ENCODE results near the gene BTBD7.

The BTBD7 gene

GRCh38 chr14:93329965-93330608 lies 2.7 kb downstream of the BTBD7 start:
- no peak overlapping the region for H3K4me3 ChIP-seq (ENCODE audit: low read depth, low read length)
- no peak for TF ChIP-seq CTCF (IDR thresholded peaks at IDR 0.05; ENCODE audit: control insufficient read depth, extremely low read depth, insufficient read depth)
- no peak for DNase-seq (ENCODE audit: low read depth)

GRCh38 chr14:93328546-93328945 lies 4.3 kb downstream of the BTBD7 start:
- TF ChIP-seq CTCF (IDR thresholded peaks at IDR 0.05; ENCODE audit: control insufficient read depth, extremely low read depth, insufficient read depth): no peak
- H3K4me3 ChIP-seq (ENCODE audit: low read depth, low read length): no peak overlapping the region
- no peak for DNase-seq (ENCODE audit: low read depth)

- TF ChIP-seq CTCF (IDR thresholded peaks at IDR 0.05; ENCODE audit: control insufficient read depth, extremely low read depth, insufficient read depth): no peak
- no peak overlapping the region for H3K4me3 ChIP-seq (ENCODE audit: low read depth, low read length)
- no peak for DNase-seq (ENCODE audit: low read depth)
Measured at GRCh38 chr14:93326196-93326595, 6.6 kb downstream of the BTBD7 start.

- no peak for TF ChIP-seq CTCF (IDR thresholded peaks at IDR 0.05; ENCODE audit: control insufficient read depth, extremely low read depth, insufficient read depth)
- no peak for DNase-seq (ENCODE audit: low read depth)
- H3K4me3 ChIP-seq (ENCODE audit: low read depth, low read length): no peak overlapping the region
Measured at GRCh38 chr14:93323600-93324174, 9.1 kb downstream of the BTBD7 start.

- no peak for DNase-seq (ENCODE audit: low read depth)
- H3K4me3 ChIP-seq (ENCODE audit: low read depth, low read length): no peak overlapping the region
- TF ChIP-seq CTCF (IDR thresholded peaks at IDR 0.05; ENCODE audit: control insufficient read depth, extremely low read depth, insufficient read depth): no peak
Measured at GRCh38 chr14:93322929-93323599, 9.8 kb downstream of the BTBD7 start.

- DNase-seq (ENCODE audit: low read depth): no peak
- no peak for TF ChIP-seq CTCF (IDR thresholded peaks at IDR 0.05; ENCODE audit: control insufficient read depth, extremely low read depth, insufficient read depth)
- H3K4me3 ChIP-seq (ENCODE audit: low read depth, low read length): no peak overlapping the region
Measured at GRCh38 chr14:93320489-93320888, 12.3 kb downstream of the BTBD7 start.

Measured in LNCaP clone FGC (cell line).